EH (cell line): ENCODE measurements around the gene BHLHE23.

Source experiments
- DNase-seq: peaks from one replicate; pipeline ENCODE4 v3.0.0-alpha.2; 2015; ENCODE audit warnings: low read depth

BHLHE23 gene

DNA sequence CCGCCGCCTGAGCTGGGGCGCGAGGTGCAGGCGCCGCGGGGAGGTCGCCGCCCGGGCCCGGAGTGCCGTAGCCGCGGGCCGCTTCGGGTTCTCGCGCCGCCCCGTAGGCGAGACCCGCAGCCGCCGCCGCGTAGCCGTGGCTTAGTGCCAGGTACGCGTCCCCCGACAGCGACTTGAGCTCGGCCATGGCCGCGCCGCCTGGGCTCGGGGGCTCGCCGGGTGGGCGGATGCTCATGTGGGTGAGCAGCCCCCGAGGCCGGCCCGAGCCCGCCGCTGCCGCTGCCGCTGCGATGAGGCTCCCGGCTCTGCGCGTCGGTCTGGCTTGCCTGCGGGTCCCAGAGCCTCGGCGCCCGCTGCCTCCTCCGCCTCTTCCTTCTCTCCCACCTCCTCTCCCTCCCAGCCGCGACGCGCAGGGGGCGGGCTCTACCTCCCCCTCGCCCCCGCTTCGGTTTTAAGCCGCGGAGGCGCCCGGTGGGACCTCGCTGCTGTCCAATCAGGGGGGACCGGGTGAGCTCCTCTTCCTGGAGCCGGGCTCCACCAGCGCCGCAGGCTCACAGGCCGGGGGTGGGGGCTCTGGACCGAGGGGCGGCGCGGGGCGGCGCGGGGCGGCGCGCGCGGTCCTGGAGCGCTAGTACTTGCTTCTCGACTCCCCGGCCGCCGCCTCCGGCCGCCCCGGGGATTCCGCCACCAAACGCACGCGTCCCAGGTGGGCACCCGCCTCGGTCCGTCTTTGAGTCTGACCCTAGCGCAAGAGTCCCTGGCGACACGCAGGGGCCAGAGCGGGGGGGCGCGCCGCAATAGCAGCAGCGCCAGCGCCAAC, at the start of gene BHLHE23:
Gene BHLHE23, minus strand, starts transcription at position 425 of the 820 bp plus-strand sequence. Its CDS starts 190 bp downstream, at position 235.
- no peak for DNase-seq

DNA sequence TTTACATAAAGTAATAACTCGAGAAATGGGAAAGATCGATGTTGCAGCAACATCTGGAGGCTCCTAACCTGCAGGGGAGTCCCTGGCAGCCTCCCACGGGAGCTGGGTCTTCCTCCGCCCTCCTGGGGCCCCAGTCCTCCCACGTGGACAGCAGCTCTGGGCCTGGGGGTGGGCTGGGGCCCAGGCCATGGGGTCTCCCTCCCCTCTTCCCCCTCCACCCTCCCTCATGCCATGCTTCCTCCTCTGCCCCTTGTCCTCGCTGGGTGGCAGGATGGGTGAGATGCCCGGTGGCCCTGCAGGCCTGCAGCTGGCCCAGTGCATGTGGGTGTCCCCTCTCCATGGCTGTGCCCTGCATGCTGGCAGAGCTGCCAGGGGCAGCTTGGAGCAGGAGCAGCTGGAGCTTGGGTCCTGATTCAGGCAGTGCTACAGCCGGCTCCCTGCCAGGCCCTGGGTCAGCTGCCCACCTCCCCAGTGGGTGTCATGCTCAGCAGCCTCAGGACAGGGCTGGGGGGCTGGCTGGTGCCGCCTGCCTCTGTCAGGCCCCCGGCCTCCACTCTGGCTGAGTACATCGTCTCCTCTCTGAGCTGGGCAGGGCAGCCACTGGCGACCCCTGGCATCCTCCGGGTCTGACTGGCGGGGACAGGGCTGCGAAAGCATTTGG, 48.9 kb upstream of the BHLHE23 start:
- no peak for DNase-seq

DNA sequence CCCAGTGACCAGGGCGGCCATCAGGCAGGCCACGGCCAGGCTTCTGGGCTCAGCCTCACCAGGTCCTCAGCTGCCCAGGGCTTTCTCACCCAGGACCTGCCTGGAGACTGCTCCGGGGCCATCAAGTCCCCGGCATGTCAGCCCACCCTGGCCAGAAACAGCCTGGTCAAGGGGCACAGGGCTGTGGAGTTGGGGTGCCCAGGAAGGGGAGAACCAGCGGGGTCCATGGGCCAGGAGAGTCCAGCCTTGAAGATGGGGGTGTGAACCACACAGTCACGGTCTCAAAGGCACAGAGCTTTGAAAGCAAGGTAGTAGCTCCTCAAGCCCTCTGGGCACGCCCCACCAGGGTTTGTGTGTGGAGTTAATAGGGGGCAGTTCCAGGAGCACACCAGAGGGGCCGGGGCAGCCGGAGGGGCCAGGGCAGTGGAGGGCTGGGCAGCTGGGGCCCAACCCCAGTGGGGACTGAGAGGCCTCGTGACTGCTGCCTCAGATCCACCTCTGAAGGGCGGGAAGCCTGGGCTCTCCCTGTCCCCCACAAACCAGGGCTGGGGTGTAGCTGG, 48.0 kb upstream of the BHLHE23 start:
- DNase-seq = no peak

DNA sequence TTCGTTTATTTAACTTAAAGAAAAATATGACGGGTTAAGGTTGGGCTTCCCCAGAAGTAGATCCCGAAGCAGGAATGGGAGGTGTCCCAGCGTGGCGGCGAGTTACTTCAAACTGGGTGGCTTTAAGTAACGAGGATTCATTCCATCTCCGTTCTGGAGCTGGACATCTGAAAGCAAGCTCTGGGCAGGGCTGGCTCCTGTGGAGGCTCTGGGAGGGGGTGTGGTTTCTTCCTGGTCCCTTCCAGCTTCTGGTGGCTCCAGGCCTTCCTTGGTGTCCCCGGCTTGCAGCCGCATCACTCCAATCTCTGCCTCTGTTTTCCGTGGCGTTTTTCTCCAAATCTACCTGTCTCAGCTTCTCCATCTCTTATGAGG, 47.3 kb upstream of the BHLHE23 start:
- DNase-seq = no peak

DNA sequence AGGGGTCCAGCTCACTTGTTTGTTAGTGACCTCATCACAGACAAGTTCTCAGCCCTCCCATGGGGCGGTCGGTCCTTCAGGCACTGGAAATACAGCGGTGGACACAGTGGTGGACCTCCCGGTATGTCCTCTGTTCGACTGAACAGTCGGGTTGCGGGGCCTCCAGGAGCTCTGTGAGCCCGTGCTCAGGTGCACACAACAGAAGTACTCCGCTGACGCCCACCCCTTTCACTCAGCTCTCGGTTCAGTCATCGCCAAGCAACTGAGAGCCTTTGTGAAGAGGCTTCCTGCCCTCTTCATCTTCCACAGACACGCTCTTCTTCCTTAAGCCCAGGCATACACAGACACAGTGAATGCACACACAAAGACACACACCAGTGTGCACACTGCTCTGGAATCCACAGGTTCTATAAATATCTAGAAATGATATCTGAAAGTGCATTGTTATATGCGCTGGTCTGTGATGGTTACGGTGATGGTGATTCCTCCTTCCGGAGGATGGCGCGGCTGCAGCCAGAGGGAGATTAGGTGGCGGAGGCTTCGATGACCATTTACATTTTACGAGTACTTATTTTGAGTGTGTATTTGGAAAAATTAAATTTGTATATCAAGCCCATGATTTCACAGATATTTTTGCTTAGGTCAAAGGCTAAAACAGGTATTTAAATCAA, 46.8 kb upstream of the BHLHE23 start:
- DNase-seq = no peak

DNA sequence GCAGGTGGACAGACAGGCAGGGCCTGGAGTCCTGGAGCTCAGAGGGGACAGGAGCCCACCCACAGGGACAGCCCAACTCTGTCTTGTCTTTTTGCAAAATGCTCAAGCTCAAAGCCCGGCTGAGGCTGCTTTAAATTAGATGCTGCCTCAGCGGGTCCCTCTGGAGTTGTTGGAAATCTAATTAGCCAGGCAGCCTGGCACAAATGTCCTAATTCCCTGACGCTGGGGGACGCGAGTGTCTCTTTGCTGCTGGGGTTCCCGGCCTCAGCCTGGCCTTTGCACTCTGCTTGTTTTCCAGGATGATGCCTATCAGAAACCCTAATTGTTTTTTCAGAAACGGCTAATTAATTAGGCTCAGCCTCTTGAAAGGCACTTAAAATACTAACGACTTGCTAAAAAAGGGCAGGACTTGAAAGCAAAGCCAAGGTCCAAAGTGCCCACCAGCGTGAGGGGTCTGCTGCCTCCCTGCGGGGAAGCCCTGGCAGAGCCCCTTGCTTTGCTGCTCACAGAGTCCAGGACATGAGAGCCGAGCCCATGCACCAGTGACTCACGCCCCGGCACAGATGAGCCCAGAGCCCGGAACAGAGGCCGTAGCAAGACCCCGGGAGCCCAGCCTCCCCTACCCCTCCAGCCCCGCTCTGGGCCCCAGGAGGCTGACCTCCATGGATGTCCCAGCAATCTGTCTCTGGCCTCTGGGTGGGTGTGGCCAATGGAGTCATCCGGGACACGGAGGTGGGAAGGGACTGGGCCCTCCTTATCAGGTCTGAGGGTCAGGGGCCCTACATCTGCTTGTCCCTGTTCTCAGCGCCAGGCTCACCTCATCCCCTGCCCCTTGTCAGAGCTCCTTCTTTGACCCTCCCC, 46.0 kb upstream of the BHLHE23 start:
- DNase-seq = no peak

DNA sequence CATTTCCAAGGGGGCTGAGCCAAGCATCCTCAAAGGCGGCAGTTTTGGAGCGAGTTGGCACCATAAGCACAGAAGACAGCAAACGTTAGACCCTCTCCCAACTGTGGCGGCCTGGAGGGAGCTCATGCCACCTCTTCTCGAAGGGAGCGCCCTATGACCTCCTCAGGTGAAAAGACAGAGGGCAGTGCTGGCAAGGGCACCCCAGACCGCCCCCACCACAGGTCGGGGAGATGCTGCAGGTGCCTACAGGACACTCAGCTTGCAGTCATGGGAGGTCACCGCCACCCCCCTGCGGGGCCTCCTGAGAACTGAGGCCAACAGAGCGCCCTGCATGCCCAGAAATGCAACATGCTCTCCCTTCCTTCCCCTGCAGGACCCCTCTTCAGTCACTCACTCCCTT, 45.1 kb upstream of the BHLHE23 start:
- no peak for DNase-seq

DNA sequence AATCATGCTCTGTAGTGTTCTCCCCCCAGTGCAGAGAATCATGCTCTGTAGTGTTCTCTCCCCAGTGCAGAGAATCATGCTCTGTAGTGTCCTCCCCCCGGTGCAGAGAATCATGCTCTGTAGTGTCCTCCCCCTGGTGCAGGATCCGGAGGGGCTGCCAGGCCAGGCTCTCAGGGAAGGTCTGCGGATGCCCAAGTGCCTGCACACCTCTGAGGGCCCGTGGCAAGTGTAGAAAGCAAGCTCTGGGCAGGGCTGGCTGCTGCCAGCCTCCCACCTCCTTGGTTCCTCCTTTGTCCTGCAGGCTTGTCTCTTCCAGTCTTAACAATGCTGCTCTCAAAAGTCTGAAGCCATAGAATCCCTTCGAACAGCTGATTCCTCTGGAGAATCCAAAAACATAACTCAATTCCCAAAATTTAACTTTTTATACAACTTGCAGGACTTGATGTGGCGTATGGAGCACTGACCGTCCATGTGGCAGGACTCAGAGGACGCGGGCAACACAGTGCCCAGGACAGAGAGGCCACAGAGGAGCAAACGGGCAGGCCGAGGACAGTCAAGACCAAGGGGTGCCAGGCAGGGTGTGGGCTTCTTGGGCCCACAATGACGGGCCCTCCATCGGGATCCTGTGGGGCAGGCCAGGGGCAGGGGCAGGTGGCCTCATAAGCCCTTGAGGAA, 44.6 kb upstream of the BHLHE23 start:
- no peak for DNase-seq

DNA sequence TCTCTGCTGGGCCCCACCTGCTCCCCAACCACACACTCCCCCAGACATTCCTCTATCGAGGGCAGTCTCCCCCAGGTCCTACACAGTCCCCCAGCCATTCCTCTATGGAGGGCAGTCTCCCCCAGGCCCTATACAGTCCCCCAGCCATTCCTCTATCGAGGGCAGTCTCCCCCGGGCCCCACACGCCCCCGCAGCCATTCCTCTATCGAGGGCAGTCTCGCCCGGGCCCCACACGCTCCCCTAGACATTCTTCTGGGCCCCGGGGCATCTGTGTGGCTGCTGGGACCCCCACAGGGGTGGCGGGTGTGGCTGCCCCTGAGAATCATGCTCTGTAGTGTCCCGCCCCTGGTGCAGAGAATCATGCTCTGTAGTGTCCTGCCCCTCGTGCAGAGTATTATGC, 43.6 kb upstream of the BHLHE23 start:
- DNase-seq = no peak

DNA sequence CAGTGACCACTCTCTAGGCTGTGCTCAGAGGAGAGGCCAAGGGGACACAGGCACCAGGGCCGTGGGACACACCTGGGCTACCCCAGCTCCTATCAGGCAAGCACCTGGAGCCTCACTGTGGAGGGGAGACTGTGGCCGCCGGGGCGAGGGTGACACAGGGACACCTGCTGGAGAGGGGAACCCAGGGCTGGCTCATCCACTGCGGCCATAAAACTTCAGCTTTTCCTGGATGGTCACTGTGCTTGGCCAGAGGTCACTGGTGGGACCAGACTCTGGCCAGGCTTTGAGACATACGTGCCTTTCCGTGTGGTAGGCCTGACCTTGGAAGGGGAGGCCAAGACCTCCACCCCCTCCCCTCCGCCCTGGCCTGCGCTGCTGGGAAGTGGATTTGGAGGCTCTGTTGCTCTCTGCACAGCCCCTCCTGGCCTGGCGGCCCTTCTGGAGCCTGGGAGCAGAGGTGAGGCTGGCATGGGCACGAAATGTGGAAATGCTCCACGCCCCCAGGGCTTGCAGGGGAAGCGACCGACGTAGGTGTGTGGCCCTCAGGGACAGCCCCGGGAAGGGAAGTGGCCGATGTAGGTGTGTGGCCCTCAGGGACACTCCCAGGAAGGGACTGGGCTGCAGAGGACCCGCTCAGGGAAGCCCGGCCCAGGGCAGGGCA, 42.9 kb upstream of the BHLHE23 start:
- no peak for DNase-seq

DNA sequence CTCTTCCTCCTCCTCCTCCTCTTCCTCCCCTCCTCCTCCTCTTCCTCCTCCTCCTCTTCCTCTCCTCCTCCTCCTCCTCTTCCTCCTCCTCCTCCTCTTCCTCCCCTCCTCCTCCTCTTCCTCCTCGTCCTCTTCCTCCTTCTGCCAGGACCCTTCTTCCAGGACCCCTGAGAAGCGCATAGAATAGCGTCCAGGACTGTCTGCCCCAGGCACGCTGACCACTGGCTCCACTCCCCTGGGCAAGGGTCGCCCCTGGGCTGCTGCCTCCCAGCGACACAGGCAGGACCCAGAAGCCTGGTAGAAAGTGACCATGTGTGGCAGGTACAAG, 42.4 kb upstream of the BHLHE23 start:
- no peak for DNase-seq

DNA sequence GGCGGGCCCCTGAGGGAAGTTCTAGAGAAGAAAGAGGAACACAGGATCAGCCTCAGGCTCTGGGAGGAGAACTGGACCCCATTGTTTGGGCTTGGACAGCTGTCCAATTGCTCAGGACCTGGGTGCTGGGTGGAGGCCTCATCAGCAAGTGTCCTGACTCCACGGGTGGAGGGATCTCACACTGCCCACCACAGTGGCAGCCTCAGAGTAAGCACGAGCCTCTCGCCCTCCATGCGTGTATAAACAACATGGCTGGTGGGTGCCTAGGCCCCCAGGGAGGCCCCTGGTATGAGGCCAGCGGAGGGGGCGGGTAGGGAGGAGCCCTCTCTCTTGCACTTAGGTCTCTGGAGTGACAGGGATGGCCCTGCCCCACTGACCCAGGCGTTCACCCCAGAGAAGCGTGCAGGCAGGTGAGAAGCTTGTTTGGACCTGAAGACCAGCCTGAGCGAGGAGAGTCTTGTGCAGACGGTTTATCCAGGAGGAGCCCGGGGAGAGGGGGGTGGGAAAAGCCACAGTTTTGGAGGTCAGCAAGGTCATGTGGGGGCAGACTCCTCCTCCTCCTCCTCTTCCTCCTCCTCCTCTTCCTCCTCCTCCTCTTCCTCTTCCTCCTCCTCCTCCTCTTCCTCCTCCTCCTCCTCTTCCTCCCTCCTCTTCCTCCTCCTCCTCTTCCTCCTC, 41.9 kb upstream of the BHLHE23 start:
- no peak for DNase-seq

DNA sequence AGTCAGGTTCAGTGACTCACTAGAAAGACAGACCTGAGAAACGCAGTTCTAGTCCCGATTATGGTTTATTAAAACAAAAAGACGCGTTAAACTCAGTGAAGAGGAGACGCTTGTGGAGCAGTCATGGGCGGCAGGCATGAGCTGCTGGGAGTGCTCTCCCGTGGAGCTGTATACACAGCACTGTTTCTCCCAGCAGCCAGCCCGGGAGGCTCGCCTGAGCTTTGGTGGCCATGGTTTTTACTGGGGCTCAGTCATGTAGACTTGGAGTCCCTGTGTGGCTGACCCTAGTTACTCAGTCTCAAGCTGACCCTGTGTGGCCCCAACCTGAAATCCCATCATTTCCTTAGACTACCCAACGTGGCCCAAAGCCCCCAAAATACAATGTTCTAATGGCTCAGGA, 41.2 kb upstream of the BHLHE23 start:
- no peak for DNase-seq

DNA sequence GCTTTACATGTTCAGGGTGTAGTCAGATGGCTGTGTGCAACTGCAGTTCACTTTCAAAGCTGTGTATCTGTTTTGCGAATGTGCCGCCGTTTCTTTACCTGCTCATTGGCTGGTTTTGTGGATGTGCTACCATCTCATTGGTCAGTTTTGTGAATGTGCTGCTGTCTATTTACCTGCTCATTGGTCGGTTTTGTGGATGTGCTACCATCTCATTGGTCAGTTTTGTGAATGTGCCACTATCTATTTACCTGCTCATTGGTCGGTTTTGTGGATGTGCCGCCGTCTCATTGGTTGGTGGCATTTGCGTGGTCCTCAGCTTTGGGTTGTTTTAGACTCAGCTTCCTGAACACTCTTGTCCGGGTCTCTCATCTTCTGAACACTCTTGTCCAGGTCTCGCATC, 40.5 kb upstream of the BHLHE23 start:
- no peak for DNase-seq

DNA sequence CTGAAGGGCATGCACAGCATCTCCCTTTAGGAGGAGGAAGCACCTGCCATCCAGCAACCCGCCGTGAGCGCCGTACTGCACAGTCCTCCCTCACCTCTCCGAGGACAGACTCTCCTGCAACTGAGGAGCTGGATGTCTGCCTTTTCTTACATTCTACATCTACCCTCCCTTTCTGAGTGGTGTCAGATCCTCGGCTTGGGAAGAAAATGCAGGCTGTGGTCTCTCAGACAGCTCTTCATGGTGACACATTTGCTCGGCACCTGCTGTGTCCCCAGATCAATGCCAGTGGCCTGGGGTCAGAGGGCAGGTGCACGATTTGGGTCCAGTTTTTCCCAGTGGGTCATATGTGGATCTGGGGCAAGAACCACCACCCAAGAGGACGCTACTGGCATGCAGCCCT, 40.1 kb upstream of the BHLHE23 start:
- no peak for DNase-seq

DNA sequence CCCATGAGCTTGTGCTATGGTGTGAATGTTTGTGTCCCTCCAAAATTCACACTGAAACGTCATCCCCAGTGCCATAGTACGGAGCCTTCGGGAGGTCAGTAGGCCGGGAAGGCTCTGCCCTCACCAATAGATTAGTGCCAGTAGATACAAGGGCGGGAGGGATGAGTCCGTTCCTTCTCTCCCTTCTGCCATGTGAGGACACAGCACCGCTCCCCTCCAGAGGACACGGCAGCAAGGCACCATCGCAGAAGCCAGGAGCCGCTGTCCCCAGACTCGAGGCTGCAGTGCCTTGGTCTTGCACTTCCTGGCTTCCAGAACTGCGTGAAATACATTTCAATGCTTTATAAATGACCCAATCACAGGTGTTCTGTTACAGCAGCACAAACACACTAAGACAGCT, 39.2 kb upstream of the BHLHE23 start:
- no peak for DNase-seq

DNA sequence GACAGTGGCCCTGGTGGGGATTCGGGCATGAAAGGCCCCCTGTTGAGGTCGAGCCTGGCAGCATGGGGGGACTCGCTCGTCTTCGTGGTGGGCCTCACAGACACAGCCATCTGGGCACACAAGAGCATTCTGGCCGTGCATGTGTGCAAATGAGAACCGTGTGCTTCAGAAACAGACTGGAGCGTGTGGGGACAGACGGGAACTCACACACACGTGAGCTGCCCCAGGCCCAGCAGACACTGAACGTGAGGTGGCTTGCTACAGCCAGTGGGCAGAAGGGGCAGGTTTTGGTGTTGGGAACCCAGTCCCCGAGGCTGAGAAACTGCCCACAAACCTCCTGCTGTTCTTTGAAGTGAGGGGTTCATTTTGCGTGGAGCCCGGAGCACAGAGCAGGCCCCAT, 38.6 kb upstream of the BHLHE23 start:
- DNase-seq = no peak

DNA sequence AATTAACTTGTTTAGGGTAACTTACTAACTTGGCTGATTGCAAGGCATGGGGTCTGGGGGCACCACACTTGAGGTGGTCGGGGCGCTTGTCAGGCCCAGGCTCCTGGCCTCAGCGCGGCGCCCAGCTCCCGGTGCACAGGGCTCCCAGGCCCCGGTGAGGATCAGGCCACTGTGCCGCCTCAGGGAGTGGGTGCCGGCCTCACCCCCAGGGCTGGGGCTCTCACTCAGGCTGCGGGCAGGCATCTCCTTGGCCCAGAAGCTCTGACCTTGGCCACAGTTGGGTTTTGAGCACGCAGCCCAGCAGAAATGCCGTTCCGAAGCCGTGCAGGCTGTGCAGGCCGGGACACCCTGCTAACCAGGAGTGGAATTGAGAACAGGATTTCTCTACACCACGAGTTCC, 37.8 kb upstream of the BHLHE23 start:
- DNase-seq = no peak

DNA sequence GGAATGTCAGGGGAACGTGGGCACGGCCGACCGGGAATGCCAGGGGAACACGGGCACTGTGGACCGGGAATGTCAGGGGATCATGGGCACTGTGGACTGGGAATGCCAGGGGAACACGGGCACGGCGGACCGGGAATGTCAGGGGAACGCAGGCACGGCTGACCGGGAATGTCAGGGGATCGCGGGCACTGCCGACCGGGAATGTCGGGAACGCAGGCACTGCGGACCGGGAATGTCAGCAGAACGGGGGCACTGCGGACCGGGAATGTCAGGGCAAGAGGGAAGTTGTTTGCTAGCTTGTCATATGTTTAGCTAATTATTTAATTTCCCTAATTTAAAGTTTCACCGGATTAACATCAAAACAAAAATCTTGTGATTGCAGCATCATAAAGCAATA, 37.4 kb upstream of the BHLHE23 start:
- DNase-seq = no peak
